Spinal cord (tissue), 10 donors: ENCODE measurements around the gene CXXC5. TPM values are rescaled to one million over a fixed set of nuclear protein-coding genes. Genes with fewer than 3 reads are reported as not detected.

Experiments used
- DNase-seq, 6 donors: peaks; one replicate each; pipeline versions ENCODE4 v3.0.0 to v3.0.0-alpha.2; 2013 to 2015; ENCODE audit warnings: low spot score in 6 of 6, low read depth in 4 of 6
- H3K27ac ChIP-seq: one replicate; pipeline ENCODE4 v1.5.1; 2013; ENCODE audit warnings: low read depth, low read length, control low read depth
- H3K27me3 ChIP-seq: one replicate; pipeline ENCODE4 v1.6.1; 2013; ENCODE audit warnings: low read length; ENCODE audit not compliant: control insufficient read depth, insufficient read depth
- H3K36me3 ChIP-seq: one replicate; pipeline ENCODE4 v1.6.1; 2013; ENCODE audit warnings: low read length; ENCODE audit not compliant: control insufficient read depth, insufficient read depth
- H3K4me1 ChIP-seq: one replicate; pipeline ENCODE4 v1.6.1; 2013; ENCODE audit warnings: low read length; ENCODE audit not compliant: control insufficient read depth, insufficient read depth
- H3K4me3 ChIP-seq: one replicate; pipeline ENCODE4 v1.5.1; 2013; ENCODE audit warnings: low read depth, low read length, control low read depth
- H3K9me3 ChIP-seq: one replicate; pipeline ENCODE4 v1.6.1; 2013; ENCODE audit warnings: low read length; ENCODE audit not compliant: control insufficient read depth, insufficient read depth
- WGBS: methylation state at CpG from one replicate; pipeline ENCODE4 v1.1.5; 2013; ENCODE audit warnings: missing lambda C conversion rate; ENCODE audit not compliant: insufficient coverage; 5-methylcytosine and 5-hydroxymethylcytosine counted together
- polyA plus RNA-seq, 2 donors: library from polyadenylated mRNA; unstranded; fragments of 120-200 nt; gene quantifications; one replicate each; pipeline ENCODE4 v1.2.1, GENCODE V29; 2013; ENCODE audit not compliant: insufficient read length in 2 of 2
- total RNA-seq, 2 donors: library from RNA; depleted of rRNA in 1 of 2; stranded (reverse); fragments of 120-200 nt in 1 of 2; fragments of >200 nt in 1 of 2; gene quantifications; one replicate each; pipeline versions ENCODE4 v1.2.3 to v1.2.4, GENCODE V29; 2013 to 2014
- donor health status: healthy.

Gene CXXC5
- total and polyA plus RNA-seq, 4 donors: 71.5 to 137 (median 108) TPM

DNA sequence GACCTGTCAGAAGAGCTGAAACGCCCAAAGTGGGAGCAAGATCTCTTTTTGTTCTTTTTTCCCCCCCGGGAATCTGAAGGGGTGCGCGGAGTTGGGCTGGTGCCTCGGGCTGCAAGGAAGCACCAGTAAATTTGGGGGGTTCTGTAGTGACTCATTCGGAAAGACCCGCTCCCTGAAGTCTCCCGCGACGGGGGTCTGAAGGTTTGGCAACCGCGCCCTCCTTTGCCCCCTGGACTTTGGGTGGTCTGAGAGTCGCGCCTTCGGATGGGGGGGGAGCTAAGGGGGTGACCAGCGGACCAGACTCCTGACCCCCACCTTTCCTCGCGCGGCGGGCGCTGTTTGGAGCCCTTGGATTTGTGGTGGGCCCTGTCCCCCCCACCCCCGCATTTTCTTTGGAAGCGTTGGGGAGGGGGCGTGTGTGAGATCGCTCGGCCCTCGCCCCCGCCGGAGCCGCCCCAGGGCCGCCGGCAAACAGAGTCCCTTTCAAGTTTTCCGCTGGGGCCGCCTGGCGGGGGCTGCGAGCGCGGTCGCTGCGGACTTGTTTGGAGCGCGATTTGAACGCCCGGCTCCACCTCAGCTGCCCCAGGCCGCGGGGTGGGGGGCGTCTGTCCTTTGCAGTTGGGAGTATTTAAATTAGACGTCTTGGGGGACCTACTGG, 2.0 kb downstream of the CXXC5 start:
- DNase-seq: peak in 2 of 6 donors; percentile 54 to 74
- H3K27me3 ChIP-seq: no peaks in the 10 kb centered on the region
- peaks cover 15% of the 10 kb centered on the region for H3K36me3 ChIP-seq
- peak overlapping the region; percentile 95 for H3K27ac ChIP-seq
- under 1% methylated on average over 38 of the region's 48 CpGs for WGBS
- peak overlapping the region; percentile 88 for H3K4me3 ChIP-seq
- no peaks in the 10 kb centered on the region for H3K9me3 ChIP-seq
- H3K4me1 ChIP-seq: peaks cover 74% of the 10 kb centered on the region

DNA sequence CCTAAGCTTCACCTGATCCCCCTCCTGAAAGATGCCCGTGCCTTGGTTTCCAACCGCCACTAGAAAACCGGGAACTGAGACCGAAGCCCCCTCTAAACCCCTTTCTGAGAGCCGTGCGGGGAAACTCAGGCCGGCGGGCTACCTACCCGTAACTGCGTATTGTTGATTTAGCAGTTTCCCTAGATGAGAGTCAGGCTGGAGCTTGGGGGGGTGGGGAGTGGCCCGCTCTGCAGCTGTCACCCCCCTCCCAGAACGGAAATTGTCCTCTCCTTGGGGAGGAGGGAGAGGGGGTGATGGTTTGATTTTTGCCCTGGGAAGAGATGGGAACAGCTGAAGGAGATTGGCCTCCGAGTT, 2.5 kb downstream of the CXXC5 start:
- WGBS: 0% methylated on average over 3 of the region's 13 CpGs
- H3K27me3 ChIP-seq: no peaks in the 10 kb centered on the region
- DNase-seq: peak in 1 of 6 donors; percentile 34
- H3K4me3 ChIP-seq: peak overlapping the region; percentile 88
- peaks cover 15% of the 10 kb centered on the region for H3K36me3 ChIP-seq
- peak overlapping the region; percentile 95 for H3K27ac ChIP-seq
- no peaks in the 10 kb centered on the region for H3K9me3 ChIP-seq
- H3K4me1 ChIP-seq: peaks cover 79% of the 10 kb centered on the region

DNA sequence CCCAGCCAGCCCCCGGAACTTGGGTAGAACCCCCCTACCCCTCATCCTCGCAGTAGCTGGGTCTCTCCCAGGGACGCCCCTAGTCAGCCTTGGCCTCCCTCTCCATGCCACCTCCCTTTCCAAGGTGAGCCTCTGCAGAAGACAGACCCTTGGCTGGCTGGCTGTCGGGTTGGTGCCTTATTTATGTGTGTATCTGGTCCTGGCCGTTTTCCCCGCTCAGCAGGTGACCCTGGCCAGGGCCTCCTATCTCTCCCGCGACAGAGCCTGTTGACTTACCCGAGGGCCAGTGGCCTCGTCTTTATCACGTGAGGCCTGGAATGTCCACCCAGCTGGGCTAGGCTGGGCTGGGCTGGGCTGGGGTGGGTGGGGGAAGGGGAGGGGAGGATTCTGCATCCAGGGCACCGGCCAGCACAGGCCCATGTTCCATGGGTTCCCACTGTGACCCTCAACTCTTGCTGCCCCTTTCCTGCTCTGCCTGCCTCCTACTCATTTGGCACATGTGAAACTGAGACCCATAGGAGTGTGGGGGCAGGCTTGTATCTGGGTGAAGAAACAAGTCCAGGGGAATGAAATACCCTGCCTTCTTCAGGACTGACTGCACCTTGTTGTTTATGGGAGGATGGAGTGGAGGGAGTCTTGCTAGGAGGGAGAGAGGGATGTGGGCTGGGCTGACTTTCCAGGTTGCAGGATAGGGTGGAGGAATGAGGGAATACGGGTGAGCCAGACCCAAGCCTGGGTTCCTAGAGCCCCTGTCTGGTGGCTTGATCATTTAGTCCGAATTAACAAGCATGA, 3.1 kb downstream of the CXXC5 start:
- WGBS: 2% methylated on average over 6 of the region's 14 CpGs
- peaks cover 80% of the 10 kb centered on the region for H3K4me1 ChIP-seq
- H3K4me3 ChIP-seq: peak overlapping the region; percentile 88
- peak in 2 of 6 donors; percentile 33 to 69 for DNase-seq
- no peaks in the 10 kb centered on the region for H3K27me3 ChIP-seq
- H3K36me3 ChIP-seq: peaks cover 20% of the 10 kb centered on the region
- H3K9me3 ChIP-seq: no peaks in the 10 kb centered on the region
- peak overlapping the region; percentile 95 for H3K27ac ChIP-seq

DNA sequence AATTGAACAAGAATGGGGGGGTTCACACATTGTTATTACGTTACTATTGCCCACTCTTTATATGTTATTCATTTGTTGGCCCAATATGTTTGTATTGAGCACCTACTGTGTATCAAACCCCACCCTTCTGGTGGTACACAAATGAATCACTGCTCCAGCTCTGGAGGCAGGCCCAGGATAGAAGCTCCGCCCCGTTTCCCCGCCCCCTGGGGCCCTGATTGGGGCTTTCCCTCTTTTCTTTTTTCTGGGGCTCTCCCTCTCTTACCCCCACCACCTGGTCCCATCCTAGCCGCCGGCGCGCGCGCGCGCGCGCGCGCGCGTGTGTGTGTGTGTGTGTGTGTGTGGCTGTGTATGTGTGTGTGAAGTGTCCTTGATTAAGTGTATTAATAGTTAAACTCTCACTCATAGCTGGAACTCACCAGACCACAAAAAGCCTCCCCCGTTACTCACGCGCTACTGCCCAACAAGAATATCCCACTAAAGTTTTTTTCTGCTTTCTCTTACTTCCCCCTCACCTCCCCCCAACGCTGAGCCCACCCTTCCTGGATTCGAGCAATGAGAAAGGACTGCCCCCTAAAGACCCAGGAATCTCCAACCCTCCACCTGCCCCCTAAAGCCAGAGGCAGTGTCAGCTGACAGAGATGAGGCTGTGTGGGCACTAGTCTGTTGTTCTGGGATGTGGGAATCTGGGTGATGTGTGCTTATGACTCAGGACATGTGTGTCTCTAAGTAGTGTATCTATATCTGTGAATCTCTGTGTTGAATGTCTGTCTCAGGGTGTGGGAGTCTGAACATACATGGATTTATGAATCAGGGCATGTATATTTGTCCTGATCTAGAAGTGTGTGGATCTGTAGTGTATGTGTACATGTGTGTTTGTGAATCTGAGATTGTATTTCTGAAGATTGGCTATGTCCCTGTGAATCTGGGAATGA, 4.0 kb downstream of the CXXC5 start:
- peak in 2 of 6 donors; percentile 89 to 95 for DNase-seq
- H3K4me3 ChIP-seq: peak overlapping the region; percentile 88
- H3K36me3 ChIP-seq: peaks cover 21% of the 10 kb centered on the region
- 10% methylated on average over 6 of the region's 23 CpGs for WGBS
- no peaks in the 10 kb centered on the region for H3K27me3 ChIP-seq
- H3K9me3 ChIP-seq: no peaks in the 10 kb centered on the region
- H3K27ac ChIP-seq: peak overlapping the region; percentile 95
- peaks cover 79% of the 10 kb centered on the region for H3K4me1 ChIP-seq

DNA sequence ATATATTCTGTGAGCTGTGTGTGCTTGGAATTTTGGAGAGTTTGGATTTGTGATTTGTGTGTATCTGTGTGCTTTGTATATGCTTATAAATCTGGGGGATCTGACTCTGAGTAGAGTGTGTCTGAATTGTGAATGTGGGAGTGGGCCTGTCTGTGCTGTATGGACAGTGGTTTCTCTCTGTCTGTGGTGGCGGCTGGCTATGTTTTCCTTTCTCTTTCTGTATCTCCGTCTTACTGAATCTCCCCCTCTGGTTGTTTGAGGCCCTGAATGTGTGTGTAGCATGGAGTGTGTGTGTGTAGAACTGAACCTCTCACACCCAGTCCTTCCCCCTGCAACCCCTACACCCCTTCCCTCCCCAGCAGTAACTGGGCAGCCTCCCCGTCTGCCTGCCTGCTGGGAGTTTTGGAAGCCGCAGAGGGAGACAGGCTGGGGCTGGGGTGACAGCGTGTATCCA, 4.7 kb downstream of the CXXC5 start:
- Histone ChIP-seq H3K9me3 (no peaks in the 10 kb centered on the region), H3K4me1 (peaks cover 79% of the 10 kb centered on the region), H3K27me3 (no peaks in the 10 kb centered on the region), H3K4me3 (peak overlapping the region; percentile 88), H3K27ac (peak overlapping the region; percentile 95), H3K36me3 (peaks cover 24% of the 10 kb centered on the region)
- 14% methylated on average over 1 of the region's 5 CpGs for WGBS
- peak in 2 of 6 donors; percentile 57 to 67 for DNase-seq

DNA sequence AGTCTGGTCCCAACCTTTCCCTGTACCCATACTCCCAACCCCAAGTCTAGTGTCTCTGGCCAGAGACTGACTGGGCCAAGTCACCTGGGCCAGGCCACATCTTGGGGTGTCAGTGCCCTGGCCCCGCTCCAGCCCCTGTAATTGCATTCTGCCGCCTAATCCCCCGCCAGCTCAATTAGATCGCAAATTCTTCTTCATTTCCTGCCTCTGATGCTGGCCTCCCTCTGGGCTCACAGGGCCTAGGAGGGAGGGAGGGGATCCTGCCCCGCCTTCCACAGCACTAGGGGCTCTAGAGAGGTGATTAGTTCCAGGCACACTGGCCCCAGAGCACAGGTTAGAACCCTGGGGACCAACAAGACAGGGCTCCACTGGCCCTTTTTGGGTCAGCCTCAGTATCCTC, 5.5 kb downstream of the CXXC5 start:
- WGBS: no CpG with 5 or more reads among the region's 5 CpGs
- H3K27ac ChIP-seq: peak overlapping the region; percentile 95
- no peaks in the 10 kb centered on the region for H3K27me3 ChIP-seq
- H3K36me3 ChIP-seq: peaks cover 28% of the 10 kb centered on the region
- H3K4me3 ChIP-seq: no peak overlapping the region
- DNase-seq: peak in 1 of 6 donors; percentile 34
- H3K9me3 ChIP-seq: no peaks in the 10 kb centered on the region
- peaks cover 85% of the 10 kb centered on the region for H3K4me1 ChIP-seq

DNA sequence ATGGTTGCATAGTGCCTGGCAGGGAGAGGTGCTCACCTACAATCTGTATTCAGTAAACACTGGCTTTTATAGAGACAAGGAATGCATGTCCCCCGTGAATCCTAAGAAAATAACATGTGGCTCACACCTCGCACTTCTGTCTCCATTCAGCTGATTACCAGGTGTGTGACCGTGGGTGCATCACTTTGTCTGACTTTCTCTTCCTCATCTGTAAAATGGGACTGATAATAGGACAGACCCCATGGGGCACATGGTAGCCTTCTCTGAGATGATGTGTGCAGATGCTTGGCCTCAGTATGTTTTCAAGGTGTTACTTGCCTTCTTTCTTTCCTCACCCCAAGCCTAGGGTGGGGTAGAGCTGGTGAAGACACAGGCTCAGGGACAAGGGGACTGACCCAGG, 6.3 kb downstream of the CXXC5 start:
- WGBS: 80% methylated on average over 1 of the region's 3 CpGs
- no peaks in the 10 kb centered on the region for H3K27me3 ChIP-seq
- peaks cover 93% of the 10 kb centered on the region for H3K4me1 ChIP-seq
- H3K9me3 ChIP-seq: no peaks in the 10 kb centered on the region
- H3K4me3 ChIP-seq: no peak overlapping the region
- H3K36me3 ChIP-seq: peaks cover 27% of the 10 kb centered on the region
- peak overlapping the region; percentile 86 for H3K27ac ChIP-seq
- no peak for DNase-seq

DNA sequence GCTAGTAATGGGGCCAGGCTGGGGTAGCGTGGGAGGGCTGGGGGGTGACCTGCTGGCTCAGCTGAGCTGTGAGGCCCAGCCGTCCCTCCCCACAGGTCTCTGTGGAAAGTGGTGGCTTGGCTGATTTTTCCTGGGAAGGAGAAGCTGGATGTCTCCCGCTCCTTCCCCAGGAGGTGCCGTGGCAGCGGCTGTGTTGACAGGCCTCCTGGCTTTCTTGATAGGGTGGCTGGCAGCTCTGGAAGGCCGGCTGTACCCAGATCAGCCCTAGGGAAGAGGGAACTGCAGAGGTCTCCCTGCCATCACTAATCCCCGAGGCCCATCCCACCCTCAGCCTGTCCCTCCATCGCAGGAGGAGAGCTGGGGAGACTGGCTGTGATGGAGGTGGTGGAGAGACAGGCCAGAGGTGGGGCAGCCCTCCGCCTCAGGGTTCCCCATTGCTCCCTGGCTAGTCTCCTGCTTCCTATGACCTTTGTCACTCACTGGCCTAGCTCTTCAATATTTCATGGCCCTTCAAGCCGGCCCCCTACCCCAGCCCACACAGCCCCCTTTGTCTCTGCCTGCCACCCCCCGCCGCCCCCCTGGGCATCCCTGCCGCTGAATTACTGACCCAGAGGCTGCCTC, 6.8 kb downstream of the CXXC5 start:
- no peak for DNase-seq
- H3K36me3 ChIP-seq: peaks cover 28% of the 10 kb centered on the region
- no peaks in the 10 kb centered on the region for H3K27me3 ChIP-seq
- peaks cover 93% of the 10 kb centered on the region for H3K4me1 ChIP-seq
- no peaks in the 10 kb centered on the region for H3K9me3 ChIP-seq
- H3K27ac ChIP-seq: peak overlapping the region; percentile 86
- H3K4me3 ChIP-seq: no peak overlapping the region
- 36% methylated on average over 11 of the region's 13 CpGs for WGBS

DNA sequence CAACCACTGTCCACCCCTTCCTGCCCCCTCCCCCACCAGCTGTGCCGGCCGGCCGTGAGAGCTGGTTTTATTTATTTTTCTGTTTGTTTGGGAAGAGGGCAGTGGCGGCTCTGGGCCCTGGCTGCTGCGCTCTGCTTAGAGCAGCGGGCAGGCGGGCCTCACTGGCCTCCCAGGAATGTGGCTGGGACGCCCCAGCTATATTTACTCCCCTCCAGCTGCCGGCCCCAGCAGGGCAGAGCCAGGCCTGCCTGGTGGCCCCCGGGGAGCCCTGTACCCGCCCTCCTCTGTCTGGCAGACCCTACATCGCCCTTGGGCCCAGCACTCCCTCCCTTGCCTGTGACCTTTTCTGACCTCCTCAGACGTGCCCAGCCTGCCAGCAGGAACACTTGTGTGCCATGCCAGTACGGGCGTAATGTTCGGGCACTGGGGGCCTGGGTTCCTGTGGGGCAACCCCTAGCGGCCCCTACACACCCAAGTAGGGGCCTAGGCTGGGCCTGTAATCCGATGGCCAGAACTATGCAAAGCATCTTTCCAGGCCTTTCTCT, 7.7 kb downstream of the CXXC5 start:
- no peaks in the 10 kb centered on the region for H3K27me3 ChIP-seq
- WGBS: 26% methylated on average over 13 of the region's 18 CpGs
- peak overlapping the region; percentile 86 for H3K27ac ChIP-seq
- peak in 1 of 6 donors; percentile 58 for DNase-seq
- no peaks in the 10 kb centered on the region for H3K9me3 ChIP-seq
- H3K4me1 ChIP-seq: peaks cover 94% of the 10 kb centered on the region
- no peak overlapping the region for H3K4me3 ChIP-seq
- peaks cover 26% of the 10 kb centered on the region for H3K36me3 ChIP-seq
